ENCODE data around the gene CXCL17. TPM values are rescaled to one million over a fixed set of nuclear protein-coding genes. Genes with fewer than 3 reads are reported as not detected.

The CXCL17 gene
- polyA plus RNA-seq, 1 donor (not counting 4 experiments of a cell fraction or from before 2014, with no cell fraction given): not detected

- no peak for FAIRE-seq
- TF ChIP-seq CTCF (optimal IDR thresholded peaks at IDR 0.05 in 1 of 3, IDR thresholded peaks at IDR 0.05 in 1 of 3, conservative IDR thresholded peaks at IDR 0.05 in 1 of 3; ENCODE audit: extremely low read depth in 1 of 3, insufficient read depth in 2 of 3, low read length in 3 of 3): no peak
- TF ChIP-seq EZH2 (IDR thresholded peaks at IDR 0.05; ENCODE audit: low read length): no peak
- dilution Hi-C loops (cut with MboI; ENCODE audit: extremely low pct_ligation_motif_present, low sequenced_read_pairs): no loop called here
Observed at GRCh38 chr19:42478765-42479311, 36.1 kb upstream of the CXCL17 start.

GRCh38 chr19:42477933-42478332, 35.2 kb upstream of the CXCL17 start:
- Histone ChIP-seq H3K4me3 (ENCODE audit: control insufficient read depth in 2 of 3, extremely low read depth in 1 of 3, insufficient read depth in 2 of 3, low read depth in 1 of 3, low read length in 3 of 3) (no peak overlapping the region), H3K79me2 (ENCODE audit: control insufficient read depth, insufficient read depth, low read length) (no peaks in the 10 kb centered on the region), H4K20me1 (ENCODE audit: control insufficient read depth, extremely low read depth, insufficient read depth, low read length) (no peaks in the 10 kb centered on the region), H3K27me3 (ENCODE audit: control insufficient read depth, extremely low read depth, insufficient read depth, low read length) (no peaks in the 10 kb centered on the region), H2AFZ (ENCODE audit: control insufficient read depth, low read length) (no peak overlapping the region), H3K9ac (ENCODE audit: control insufficient read depth, extremely low read depth, insufficient read depth, low read length) (no peak overlapping the region), H3K9me3 (ENCODE audit: control insufficient read depth, low read depth, low read length) (no peaks in the 10 kb centered on the region), H3K9me1 (ENCODE audit: control insufficient read depth, extremely low read depth, insufficient read depth, low read length) (no peaks in the 10 kb centered on the region), H3K4me2 (ENCODE audit: control insufficient read depth, extremely low read depth, insufficient read depth, low read depth, low read length) (no peak overlapping the region), H3K36me3 (ENCODE audit: control insufficient read depth in 2 of 2, extremely low read depth in 1 of 2, insufficient read depth in 2 of 2, low read length in 2 of 2) (no peaks in the 10 kb centered on the region), H3K27ac (ENCODE audit: control insufficient read depth, insufficient read depth, low read length) (no peak overlapping the region), H3K4me1 (ENCODE audit: control insufficient read depth, extremely low read depth, insufficient read depth, low read length) (no peaks in the 10 kb centered on the region)
- DNase-seq (ENCODE audit: low read depth, low spot score) (no peak), FAIRE-seq (no peak)
- TF ChIP-seq CTCF (optimal IDR thresholded peaks at IDR 0.05 in 1 of 3, IDR thresholded peaks at IDR 0.05 in 1 of 3, conservative IDR thresholded peaks at IDR 0.05 in 1 of 3; ENCODE audit: extremely low read depth in 1 of 3, insufficient read depth in 2 of 3, low read length in 3 of 3) (no peak), EZH2 (IDR thresholded peaks at IDR 0.05; ENCODE audit: low read length) (no peak)
- dilution Hi-C loops (cut with MboI; ENCODE audit: extremely low pct_ligation_motif_present, low sequenced_read_pairs): no loop called here

More at GRCh38 chr19:42478765-42479311, 36.1 kb upstream of the CXCL17 start:
- no peaks in the 10 kb centered on the region for H3K9me3 ChIP-seq (ENCODE audit: control insufficient read depth, low read depth, low read length)
- no peaks in the 10 kb centered on the region for H3K27me3 ChIP-seq (ENCODE audit: control insufficient read depth, extremely low read depth, insufficient read depth, low read length)
- H3K4me3 ChIP-seq (ENCODE audit: control insufficient read depth in 2 of 3, extremely low read depth in 1 of 3, insufficient read depth in 2 of 3, low read depth in 1 of 3, low read length in 3 of 3): no peak overlapping the region
- no peak overlapping the region for H3K4me2 ChIP-seq (ENCODE audit: control insufficient read depth, extremely low read depth, insufficient read depth, low read depth, low read length)
- H3K4me1 ChIP-seq (ENCODE audit: control insufficient read depth, extremely low read depth, insufficient read depth, low read length): no peaks in the 10 kb centered on the region
- no peaks in the 10 kb centered on the region for H4K20me1 ChIP-seq (ENCODE audit: control insufficient read depth, extremely low read depth, insufficient read depth, low read length)
- H3K9me1 ChIP-seq (ENCODE audit: control insufficient read depth, extremely low read depth, insufficient read depth, low read length): no peaks in the 10 kb centered on the region
- no peak overlapping the region for H3K9ac ChIP-seq (ENCODE audit: control insufficient read depth, extremely low read depth, insufficient read depth, low read length)
- H3K79me2 ChIP-seq (ENCODE audit: control insufficient read depth, insufficient read depth, low read length): no peaks in the 10 kb centered on the region
- no peak overlapping the region for H3K27ac ChIP-seq (ENCODE audit: control insufficient read depth, insufficient read depth, low read length)
- H2AFZ ChIP-seq (ENCODE audit: control insufficient read depth, low read length): no peak overlapping the region
- H3K36me3 ChIP-seq (ENCODE audit: control insufficient read depth in 2 of 2, extremely low read depth in 1 of 2, insufficient read depth in 2 of 2, low read length in 2 of 2): no peaks in the 10 kb centered on the region
- DNase-seq (ENCODE audit: low read depth, low spot score): no peak

All from keratinocyte (primary cell).